Naive B cell (primary cell): ENCODE results near the gene MYL5. TPM values are rescaled to one million over a fixed set of nuclear protein-coding genes. Genes with fewer than 3 reads are reported as not detected.

Experiments
- ATAC-seq, 2 donors: fragments of 150-1000 bp; cut with Tn5 transposase; 2 replicates each; pipeline ENCODE4 v1.10.0; 2021; ENCODE audit warnings: low read depth in 2 of 2, mild to moderate bottlenecking in 2 of 2, moderate library complexity in 2 of 2
- DNase-seq: peaks from one replicate; pipeline ENCODE4 v3.0.0; 2022
- H3K27ac Mint-ChIP-seq, 6 donors: one replicate each; pipeline ENCODE4 v1.8.0; 2020 to 2022; ENCODE audit warnings: mild to moderate bottlenecking in 6 of 6, mixed read lengths in 6 of 6, moderate library complexity in 5 of 6, inconsistent platforms in 2 of 6
- H3K27me3 Mint-ChIP-seq, 3 donors: one replicate each; pipeline ENCODE4 v1.8.0; 2021 to 2022; ENCODE audit warnings: mixed read lengths in 3 of 3, mild to moderate bottlenecking in 1 of 3
- H3K36me3 Mint-ChIP-seq, 2 donors: one replicate each; pipeline ENCODE4 v1.8.0; 2020 to 2022; ENCODE audit warnings: mixed read lengths in 2 of 2, inconsistent platforms in 1 of 2, mild to moderate bottlenecking in 1 of 2
- H3K4me1 Mint-ChIP-seq, 3 donors: one replicate each; pipeline ENCODE4 v1.8.0; 2020 to 2022; ENCODE audit warnings: mixed read lengths in 3 of 3, inconsistent platforms in 1 of 3, mild to moderate bottlenecking in 1 of 3, moderate library complexity in 1 of 3
- H3K4me3 Mint-ChIP-seq, 8 donors: one replicate each; pipeline ENCODE4 v1.8.0; 2020 to 2022; ENCODE audit warnings: mild to moderate bottlenecking in 8 of 8, mixed read lengths in 8 of 8, moderate library complexity in 8 of 8, inconsistent platforms in 2 of 8
- H3K9me3 Mint-ChIP-seq, 7 donors: one replicate each; pipeline ENCODE4 v1.8.0; 2020 to 2022; ENCODE audit warnings: mixed read lengths in 7 of 7, mild to moderate bottlenecking in 5 of 7, inconsistent platforms in 2 of 7, moderate library complexity in 1 of 7
- polyA plus RNA-seq, 6 donors: library from polyadenylated mRNA; unstranded; fragments of 300-500 nt; fragmentation: Illumina TruSeq; gene quantifications; one replicate each; pipeline ENCODE4 v1.2.3, GENCODE V29; 2021; ENCODE audit warnings: low read depth in 6 of 6

Gene MYL5
- polyA plus RNA-seq, 6 donors from 2014 or later, result 7.3 to 13.4 (median 11.8) TPM

DNA sequence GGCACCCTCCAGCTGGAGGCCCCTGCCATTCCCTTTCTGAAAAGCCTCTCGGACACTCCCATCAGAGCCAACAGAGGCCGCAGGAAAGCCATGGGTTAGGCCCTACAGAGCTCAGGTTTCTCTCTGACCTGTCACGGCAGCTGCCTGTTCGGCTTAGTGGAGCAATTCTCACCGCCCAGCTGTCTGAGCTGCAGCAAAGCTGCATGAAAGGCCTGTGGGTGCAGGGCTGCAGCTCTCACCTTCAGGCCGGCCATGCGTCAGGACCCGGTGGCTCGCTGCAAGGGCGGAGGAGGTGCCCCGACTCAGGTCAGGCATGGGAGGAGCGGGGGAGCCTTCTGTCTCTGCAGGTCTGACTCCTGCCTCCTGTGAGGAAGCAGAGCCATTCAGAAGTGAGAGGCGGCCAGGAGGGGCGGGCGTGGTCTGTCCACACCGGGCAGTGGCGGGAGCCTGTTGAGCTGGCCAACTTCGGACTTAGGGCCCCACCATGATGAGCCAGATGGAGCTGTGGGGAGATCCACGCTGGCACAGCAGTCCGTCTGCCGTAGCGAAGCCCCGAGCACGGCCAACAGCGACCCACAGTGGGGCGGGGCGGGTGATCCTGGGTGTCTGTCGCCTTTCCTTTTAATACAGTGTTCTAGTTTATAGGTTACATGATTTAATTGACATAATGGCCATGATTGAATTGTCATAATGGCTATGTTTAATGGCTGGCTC, 25.6 kb upstream of the MYL5 start:
- Mint-ChIP-seq H3K4me1 (no peaks in the 10 kb centered on the region), H3K27me3 (peaks cover 11 to 55% (median 22%) of the 10 kb centered on the region in 3 donors), H3K4me3 (no peak overlapping the region), H3K27ac (no peak overlapping the region), H3K9me3 (peaks cover 0 to 2% (median 0%) of the 10 kb centered on the region in 7 donors), H3K36me3 (no peaks in the 10 kb centered on the region)
- no peak for ATAC-seq
- DNase-seq, result no peak

DNA sequence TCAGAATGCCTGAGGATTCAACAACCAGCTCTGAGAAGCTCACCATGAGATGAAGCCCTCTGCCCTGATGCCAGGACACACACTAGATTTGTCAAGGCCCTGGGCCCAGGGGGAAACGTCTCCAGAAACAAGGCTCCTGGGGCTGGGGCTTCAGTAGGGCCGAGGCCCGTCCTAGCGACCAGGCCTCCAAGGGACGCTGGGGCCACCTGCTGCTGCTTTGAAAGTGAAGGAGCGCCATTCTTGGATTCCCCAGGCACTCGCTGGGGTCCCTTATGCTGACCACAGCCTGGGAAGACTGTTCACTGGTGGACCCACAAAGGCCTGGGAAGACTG, 25.1 kb upstream of the MYL5 start:
- H3K4me1 Mint-ChIP-seq, result no peaks in the 10 kb centered on the region
- H3K36me3 Mint-ChIP-seq, result no peaks in the 10 kb centered on the region
- ATAC-seq (no peak), DNase-seq (no peak)
- no peak overlapping the region for H3K27ac Mint-ChIP-seq
- peaks cover 11 to 55% (median 22%) of the 10 kb centered on the region in 3 donors for H3K27me3 Mint-ChIP-seq
- H3K4me3 Mint-ChIP-seq, result no peak overlapping the region
- peaks cover 0 to 2% (median 0%) of the 10 kb centered on the region in 7 donors for H3K9me3 Mint-ChIP-seq

GRCh38 chr4:649751-650310, 24.5 kb upstream of the MYL5 start:
- ATAC-seq (no peak), DNase-seq (no peak)
- Mint-ChIP-seq H3K36me3 (no peaks in the 10 kb centered on the region), H3K9me3 (peaks cover 0 to 2% (median 0%) of the 10 kb centered on the region in 7 donors), H3K4me3 (no peak overlapping the region), H3K27ac (no peak overlapping the region), H3K4me1 (no peaks in the 10 kb centered on the region), H3K27me3 (peaks cover 11 to 55% (median 22%) of the 10 kb centered on the region in 3 donors)

DNA sequence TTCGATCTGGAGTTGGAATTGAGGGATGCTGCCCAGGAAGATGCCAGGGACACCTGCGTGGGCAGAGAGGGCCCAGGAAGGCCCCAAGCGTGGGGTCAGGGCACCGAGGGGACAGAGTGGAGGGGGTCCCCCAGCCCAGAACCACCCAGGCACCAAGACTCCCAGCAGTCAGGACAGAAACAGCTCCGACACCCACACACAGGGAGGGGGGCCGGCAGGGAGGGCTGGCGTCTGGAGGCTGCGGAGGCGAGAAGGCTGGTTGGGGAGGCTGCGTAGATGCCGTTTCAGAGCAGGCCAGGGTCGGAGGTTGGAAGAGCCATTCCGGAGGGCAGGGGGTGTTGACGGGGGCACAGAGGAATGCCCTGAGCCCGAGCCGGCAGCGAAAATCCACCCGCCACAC, 23.9 kb upstream of the MYL5 start:
- H3K36me3 Mint-ChIP-seq, result no peaks in the 10 kb centered on the region
- H3K27me3 Mint-ChIP-seq, result peaks cover 11 to 54% (median 22%) of the 10 kb centered on the region in 3 donors
- ATAC-seq (no peak), DNase-seq (no peak)
- peaks cover 0 to 2% (median 0%) of the 10 kb centered on the region in 7 donors for H3K9me3 Mint-ChIP-seq
- H3K27ac Mint-ChIP-seq, result no peak overlapping the region
- no peaks in the 10 kb centered on the region for H3K4me1 Mint-ChIP-seq
- no peak overlapping the region for H3K4me3 Mint-ChIP-seq

DNA sequence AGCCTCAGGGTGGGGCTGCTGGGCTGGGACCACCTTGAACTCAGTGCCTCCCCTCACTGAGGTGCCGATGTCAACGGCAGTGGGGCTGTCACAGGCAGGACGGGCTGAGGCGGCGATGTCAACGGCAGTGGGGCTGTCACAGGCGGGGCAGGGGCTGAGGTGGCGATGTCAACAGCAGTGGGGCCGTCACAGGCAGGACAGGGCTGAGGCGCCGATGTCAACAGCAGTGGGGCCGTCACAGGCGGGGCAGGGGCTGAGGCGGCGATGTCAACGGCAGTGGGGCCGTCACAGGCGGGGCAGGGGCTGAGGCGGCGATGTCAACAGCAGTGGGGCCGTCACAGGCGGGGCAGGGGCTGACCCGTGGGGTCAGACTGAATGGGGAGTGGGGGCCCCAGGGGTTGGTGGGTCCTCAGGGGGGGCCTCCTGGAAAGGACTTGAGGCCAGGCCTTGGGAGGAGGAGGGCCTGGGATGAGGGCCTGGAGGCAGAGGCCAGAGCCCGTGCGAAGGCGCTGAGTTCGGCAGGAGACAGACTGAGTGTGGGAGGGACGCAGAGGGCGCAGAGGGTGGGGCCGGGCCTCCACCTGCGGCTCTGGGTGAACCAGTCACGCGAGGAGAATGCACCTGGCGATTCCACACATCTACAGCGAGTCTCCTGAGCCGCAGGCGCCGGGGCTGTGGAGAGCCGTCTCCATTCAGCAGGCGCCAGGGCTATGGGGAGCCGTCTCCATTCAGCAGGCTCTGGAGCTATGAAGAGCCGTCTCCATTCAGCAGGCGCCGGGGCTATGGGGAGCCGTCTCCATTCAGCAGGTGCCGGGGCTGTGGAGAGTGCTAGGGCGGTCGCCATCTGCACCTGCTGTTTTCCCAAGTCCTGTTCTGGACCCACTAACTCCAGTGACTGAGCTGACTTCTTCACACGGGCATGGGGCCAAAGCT, 23.1 kb upstream of the MYL5 start:
- ATAC-seq, result no peak
- Mint-ChIP-seq H3K4me1 (no peaks in the 10 kb centered on the region), H3K27me3 (peaks cover 5 to 46% (median 14%) of the 10 kb centered on the region in 3 donors), H3K27ac (no peak overlapping the region), H3K36me3 (no peaks in the 10 kb centered on the region), H3K9me3 (peaks cover 0 to 2% (median 0%) of the 10 kb centered on the region in 7 donors), H3K4me3 (no peak overlapping the region)
- no peak for DNase-seq

GRCh38 chr4:651884-652642, 22.3 kb upstream of the MYL5 start:
- H3K4me3 Mint-ChIP-seq, result peak overlapping the region in 1 of 8 donors; percentile 74
- no peak for DNase-seq
- H3K36me3 Mint-ChIP-seq, result no peaks in the 10 kb centered on the region
- no peak overlapping the region for H3K27ac Mint-ChIP-seq
- H3K4me1 Mint-ChIP-seq, result no peaks in the 10 kb centered on the region
- peaks cover 0 to 38% (median 6%) of the 10 kb centered on the region in 3 donors for H3K27me3 Mint-ChIP-seq
- no peak for ATAC-seq
- H3K9me3 Mint-ChIP-seq, result peaks cover 0 to 1% (median 0%) of the 10 kb centered on the region in 7 donors

GRCh38 chr4:653080-653821, 21.1 kb upstream of the MYL5 start:
- H3K36me3 Mint-ChIP-seq, result no peaks in the 10 kb centered on the region
- peaks cover 0 to 1% (median 0%) of the 10 kb centered on the region in 7 donors for H3K9me3 Mint-ChIP-seq
- no peak for DNase-seq
- no peak overlapping the region for H3K4me3 Mint-ChIP-seq
- H3K27ac Mint-ChIP-seq, result peak overlapping the region in 1 of 6 donors; percentile 53
- no peaks in the 10 kb centered on the region for H3K4me1 Mint-ChIP-seq
- no peak for ATAC-seq
- peaks cover 0 to 26% (median 5%) of the 10 kb centered on the region in 3 donors for H3K27me3 Mint-ChIP-seq

GRCh38 chr4:653831-654502, 20.4 kb upstream of the MYL5 start:
- Mint-ChIP-seq H3K36me3 (no peaks in the 10 kb centered on the region), H3K4me3 (no peak overlapping the region), H3K9me3 (peaks cover 0 to 1% (median 0%) of the 10 kb centered on the region in 7 donors), H3K27me3 (peaks cover 0 to 19% (median 5%) of the 10 kb centered on the region in 3 donors), H3K27ac (no peak overlapping the region), H3K4me1 (no peaks in the 10 kb centered on the region)
- no peak for ATAC-seq
- DNase-seq, result no peak

GRCh38 chr4:654503-654845, 19.9 kb upstream of the MYL5 start:
- Mint-ChIP-seq H3K36me3 (no peaks in the 10 kb centered on the region), H3K9me3 (peaks cover 0 to 1% (median 0%) of the 10 kb centered on the region in 7 donors), H3K4me1 (peaks cover 0 to 5% (median 0%) of the 10 kb centered on the region in 3 donors), H3K4me3 (no peak overlapping the region), H3K27ac (no peak overlapping the region), H3K27me3 (peaks cover 0 to 15% (median 5%) of the 10 kb centered on the region in 3 donors)
- ATAC-seq, result no peak
- DNase-seq, result no peak

GRCh38 chr4:654871-655463, 19.4 kb upstream of the MYL5 start:
- H3K9me3 Mint-ChIP-seq, result peaks cover 0 to 1% (median 0%) of the 10 kb centered on the region in 7 donors
- H3K4me1 Mint-ChIP-seq, result peaks cover 0 to 5% (median 3%) of the 10 kb centered on the region in 3 donors
- no peak for DNase-seq
- no peak for ATAC-seq
- H3K4me3 Mint-ChIP-seq, result no peak overlapping the region
- H3K27me3 Mint-ChIP-seq, result peaks cover 0 to 15% (median 5%) of the 10 kb centered on the region in 3 donors
- H3K27ac Mint-ChIP-seq, result no peak overlapping the region
- peaks cover 0 to 3% of the 10 kb centered on the region in 2 donors for H3K36me3 Mint-ChIP-seq

GRCh38 chr4:655464-656151, 18.7 kb upstream of the MYL5 start:
- peaks cover 0 to 1% (median 0%) of the 10 kb centered on the region in 7 donors for H3K9me3 Mint-ChIP-seq
- H3K27me3 Mint-ChIP-seq, result peaks cover 0 to 10% (median 5%) of the 10 kb centered on the region in 3 donors
- no peak for DNase-seq
- peaks cover 0 to 5% (median 5%) of the 10 kb centered on the region in 3 donors for H3K4me1 Mint-ChIP-seq
- no peak overlapping the region for H3K27ac Mint-ChIP-seq
- H3K36me3 Mint-ChIP-seq, result peaks cover 0 to 10% of the 10 kb centered on the region in 2 donors
- no peak for ATAC-seq
- H3K4me3 Mint-ChIP-seq, result no peak overlapping the region
